Parathyroid adenoma (tissue), 2 donors: ENCODE results near the gene RAD1.
A peak's percentile ranks its signal among the peaks of the same experiment; 100 is the strongest.

ENCODE experiments used
- H2AFZ ChIP-seq: fragments of 300-600 bp; sonication (generic); one replicate; pipeline ENCODE4 v1.7.0; 2017; ENCODE audit warnings: antibody characterized with exemption, mild to moderate bottlenecking
- H3K27ac ChIP-seq: fragments of 300-600 bp; sonication (generic); one replicate; pipeline ENCODE4 v1.7.0; 2017
- H3K27me3 ChIP-seq: fragments of 300-600 bp; sonication (generic); one replicate; pipeline ENCODE4 v1.7.0; 2017; ENCODE audit warnings: low read length; ENCODE audit not compliant: control insufficient read depth, insufficient read depth
- H3K36me3 ChIP-seq: fragments of 300-600 bp; sonication (generic); one replicate; pipeline ENCODE4 v1.7.0; 2017; ENCODE audit warnings: low read length; ENCODE audit not compliant: control insufficient read depth, insufficient read depth
- H3K4me1 ChIP-seq: fragments of 300-600 bp; sonication (generic); one replicate; pipeline ENCODE4 v1.7.0; 2017; ENCODE audit warnings: control low read depth
- H3K4me2 ChIP-seq: fragments of 300-600 bp; sonication (generic); one replicate; pipeline ENCODE4 v1.7.0; 2017; ENCODE audit warnings: low read length
- H3K4me3 ChIP-seq: fragments of 300-600 bp; sonication (generic); one replicate; pipeline ENCODE4 v1.7.0; 2017; ENCODE audit warnings: low read depth, low read length
- H3K79me2 ChIP-seq: fragments of 300-600 bp; sonication (generic); one replicate; pipeline ENCODE4 v1.7.0; 2017; ENCODE audit warnings: control low read depth
- H3K9ac ChIP-seq: fragments of 300-600 bp; sonication (generic); one replicate; pipeline ENCODE4 v1.7.0; 2017; ENCODE audit warnings: mild to moderate bottlenecking
- H3K9me3 ChIP-seq: fragments of 300-600 bp; sonication (generic); one replicate; pipeline ENCODE4 v1.7.0; 2017; ENCODE audit warnings: low read length; ENCODE audit not compliant: control insufficient read depth
- CTCF ChIP-seq: fragments of 300-600 bp; sonication (generic); IDR thresholded peaks from one replicate; pipeline ENCODE4 v1.7.0; 2017; ENCODE audit warnings: antibody characterized with exemption, mild to moderate bottlenecking
- donor health status: primary hyperparathyroidism.

The RAD1 gene

GRCh38 chr5:34944460-34945047 is 29.2 kb upstream of the RAD1 start:
- no peaks in the 10 kb centered on the region for H3K9me3 ChIP-seq
- H3K4me3 ChIP-seq, result no peak overlapping the region
- TF ChIP-seq CTCF, result no peak
- H3K27me3 ChIP-seq, result no peaks in the 10 kb centered on the region
- H3K4me1 ChIP-seq, result no peaks in the 10 kb centered on the region
- H3K4me2 ChIP-seq, result no peak overlapping the region
- no peaks in the 10 kb centered on the region for H3K36me3 ChIP-seq
- no peak overlapping the region for H2AFZ ChIP-seq
- no peak overlapping the region for H3K9ac ChIP-seq
- H3K79me2 ChIP-seq, result no peaks in the 10 kb centered on the region
- H3K27ac ChIP-seq, result no peak overlapping the region

GRCh38 chr5:34944044-34944443 is 28.7 kb upstream of the RAD1 start:
- no peak overlapping the region for H3K9ac ChIP-seq
- no peak overlapping the region for H3K4me3 ChIP-seq
- no peaks in the 10 kb centered on the region for H3K27me3 ChIP-seq
- no peak overlapping the region for H2AFZ ChIP-seq
- H3K27ac ChIP-seq, result no peak overlapping the region
- no peak overlapping the region for H3K4me2 ChIP-seq
- no peaks in the 10 kb centered on the region for H3K79me2 ChIP-seq
- no peak for TF ChIP-seq CTCF
- no peaks in the 10 kb centered on the region for H3K9me3 ChIP-seq
- no peaks in the 10 kb centered on the region for H3K4me1 ChIP-seq
- no peaks in the 10 kb centered on the region for H3K36me3 ChIP-seq

GRCh38 chr5:34941936-34942335 is 26.6 kb upstream of the RAD1 start:
- H3K4me3 ChIP-seq, result no peak overlapping the region
- H3K27ac ChIP-seq, result no peak overlapping the region
- TF ChIP-seq CTCF, result no peak
- no peak overlapping the region for H3K4me2 ChIP-seq
- H3K9ac ChIP-seq, result no peak overlapping the region
- H3K36me3 ChIP-seq, result no peaks in the 10 kb centered on the region
- no peaks in the 10 kb centered on the region for H3K9me3 ChIP-seq
- H3K79me2 ChIP-seq, result no peaks in the 10 kb centered on the region
- H3K4me1 ChIP-seq, result no peaks in the 10 kb centered on the region
- no peaks in the 10 kb centered on the region for H3K27me3 ChIP-seq
- no peak overlapping the region for H2AFZ ChIP-seq

GRCh38 chr5:34932947-34933346 is 17.6 kb upstream of the RAD1 start:
- H3K4me2 ChIP-seq, result no peak overlapping the region
- H3K36me3 ChIP-seq, result no peaks in the 10 kb centered on the region
- peaks cover 11% of the 10 kb centered on the region for H3K4me1 ChIP-seq
- H2AFZ ChIP-seq, result no peak overlapping the region
- H3K79me2 ChIP-seq, result peaks cover 31% of the 10 kb centered on the region
- H3K27ac ChIP-seq, result no peak overlapping the region
- H3K4me3 ChIP-seq, result no peak overlapping the region
- H3K9me3 ChIP-seq, result no peaks in the 10 kb centered on the region
- H3K9ac ChIP-seq, result no peak overlapping the region
- no peak for TF ChIP-seq CTCF
- H3K27me3 ChIP-seq, result no peaks in the 10 kb centered on the region

- H3K79me2 ChIP-seq, result peaks cover 31% of the 10 kb centered on the region
- H3K27me3 ChIP-seq, result no peaks in the 10 kb centered on the region
- TF ChIP-seq CTCF, result no peak
- H3K36me3 ChIP-seq, result no peaks in the 10 kb centered on the region
- peak overlapping the region; percentile 90 for H3K27ac ChIP-seq
- H2AFZ ChIP-seq, result peak overlapping the region; percentile 92
- no peaks in the 10 kb centered on the region for H3K9me3 ChIP-seq
- H3K4me1 ChIP-seq, result peaks cover 11% of the 10 kb centered on the region
- H3K4me3 ChIP-seq, result peak overlapping the region; percentile 84
- peak overlapping the region; percentile 64 for H3K4me2 ChIP-seq
- no peak overlapping the region for H3K9ac ChIP-seq
Measured at GRCh38 chr5:34930870-34931269, 15.6 kb upstream of the RAD1 start.
